NCI-H460 (cell line): Measurements from ENCODE around the gene CDADC1. TPM values are rescaled to one million over a fixed set of nuclear protein-coding genes. Genes with fewer than 3 reads are reported as not detected.
A peak's percentile ranks its signal among the peaks of the same experiment; 100 is the strongest.

ENCODE experiments used
- DNase-seq: peaks from one replicate; pipeline ENCODE4 v3.0.0-alpha.2; 2016; ENCODE audit warnings: low read depth; ENCODE audit errors: extremely low read depth
- polyA plus RNA-seq: library from polyadenylated mRNA; depleted of rRNA; stranded (reverse); fragments of >200 nt; gene quantifications from 2 replicates; pipeline ENCODE4 v1.2.3, GENCODE V29; 2014; cell fraction: nucleus; rRNA removed
- total RNA-seq: library from RNA; depleted of rRNA; stranded (reverse); fragments of >200 nt; shearing (Covaris generic); gene quantifications from 2 replicates; pipeline ENCODE4 v1.2.3, GENCODE V29; 2014; rRNA removed

Gene CDADC1
- 6.9 and 9.4 TPM in 2 replicates for total RNA-seq
- polyA plus RNA-seq, result 0.93 and 1.1 TPM in 2 replicates

GRCh38 chr13:49247643-49248621 lies at the start of gene CDADC1:
TSS of gene CDADC1 (plus strand) at chr13:49247925. CDS start at chr13:49248038, 113 bp downstream.
- peak; percentile 91 for DNase-seq

- no peak for DNase-seq
These were observed 41.1 kb upstream of the CDADC1 start for GRCh38 chr13:49206641-49207040.

GRCh38 chr13:49208619-49209018 lies 39.1 kb upstream of the CDADC1 start:
- DNase-seq, result no peak

- DNase-seq, result no peak
These were observed 37.6 kb upstream of the CDADC1 start for GRCh38 chr13:49210114-49210513.

- no peak for DNase-seq
These were observed 37.1 kb upstream of the CDADC1 start for GRCh38 chr13:49210669-49211068.

GRCh38 chr13:49213539-49213938 lies 34.2 kb upstream of the CDADC1 start:
- no peak for DNase-seq

GRCh38 chr13:49213997-49214916 lies 33.5 kb upstream of the CDADC1 start:
- DNase-seq, result no peak

GRCh38 chr13:49214917-49215376 lies 32.8 kb upstream of the CDADC1 start:
- no peak for DNase-seq

- no peak for DNase-seq
These were observed 31.4 kb upstream of the CDADC1 start for GRCh38 chr13:49216334-49216733.

GRCh38 chr13:49217962-49218492 lies 29.7 kb upstream of the CDADC1 start:
- DNase-seq, result no peak

GRCh38 chr13:49218493-49219051 lies 29.2 kb upstream of the CDADC1 start:
- DNase-seq, result no peak

GRCh38 chr13:49219647-49220035 lies 28.1 kb upstream of the CDADC1 start:
- DNase-seq, result no peak

GRCh38 chr13:49220036-49220855 lies 27.5 kb upstream of the CDADC1 start, which contains the start of gene MLNR:
TSS of gene MLNR (plus strand) at chr13:49220338. CDS start at chr13:49220338, 0 bp downstream.
- DNase-seq, result peak; percentile 35

- DNase-seq, result no peak
These were observed 26.7 kb upstream of the CDADC1 start for GRCh38 chr13:49220856-49221589.

- DNase-seq, result no peak
These were observed 26.1 kb upstream of the CDADC1 start for GRCh38 chr13:49221590-49221965.

- no peak for DNase-seq
These were observed 22.3 kb upstream of the CDADC1 start for GRCh38 chr13:49225223-49226042.

GRCh38 chr13:49226613-49227012 lies 21.1 kb upstream of the CDADC1 start:
- DNase-seq, result no peak

GRCh38 chr13:49234741-49235140 lies 13.0 kb upstream of the CDADC1 start:
- no peak for DNase-seq
